Smooth muscle cell (in vitro differentiated cells): ENCODE results near the gene CLDN7. TPM values are rescaled to one million over a fixed set of nuclear protein-coding genes. Genes with fewer than 3 reads are reported as not detected.

Experiments
- DNase-seq: peaks from one replicate; lab custom pipeline; 2025; ENCODE audit not compliant: unreplicated experiment; lab: John Stamatoyannopoulos, UW
- H2AFZ ChIP-seq: fragments of 200-600 bp; sonication (generic); 2 replicates; pipeline ENCODE4 v1.6.0; 2016; ENCODE audit warnings: antibody characterized with exemption, low read depth, mild to moderate bottlenecking
- H3F3A ChIP-seq: fragments of 200-600 bp; sonication (generic); 2 replicates; pipeline ENCODE4 v1.6.0; 2017; ENCODE audit warnings: antibody characterized with exemption, low read depth
- H3K27ac ChIP-seq: fragments of 200-600 bp; sonication (generic); 2 replicates; pipeline ENCODE4 v1.5.1; 2016; ENCODE audit warnings: low read depth, mild to moderate bottlenecking
- H3K27me3 ChIP-seq: fragments of 200-600 bp; sonication (generic); 2 replicates; pipeline ENCODE4 v1.6.1; 2016; ENCODE audit warnings: low read depth, mild to moderate bottlenecking
- H3K36me3 ChIP-seq: fragments of 200-600 bp; sonication (generic); 2 replicates; pipeline ENCODE4 v1.5.1; 2016; ENCODE audit warnings: low read depth
- H3K4me1 ChIP-seq: fragments of 200-600 bp; sonication (generic); 2 replicates; pipeline ENCODE4 v1.5.1; 2016; ENCODE audit warnings: low read depth
- H3K4me2 ChIP-seq: fragments of 200-600 bp; sonication (generic); 2 replicates; pipeline ENCODE4 v1.6.0; 2016; ENCODE audit warnings: mild to moderate bottlenecking
- H3K4me3 ChIP-seq: fragments of 200-600 bp; sonication (generic); 2 replicates; pipeline ENCODE4 v1.5.1; 2016; ENCODE audit warnings: mild to moderate bottlenecking
- H3K79me2 ChIP-seq: fragments of 200-600 bp; sonication (generic); 2 replicates; pipeline ENCODE4 v1.6.0; 2016; ENCODE audit warnings: low read depth, mild to moderate bottlenecking
- H3K9ac ChIP-seq: fragments of 200-600 bp; sonication (generic); 2 replicates; pipeline ENCODE4 v1.6.0; 2016; ENCODE audit warnings: low read depth
- H3K9me3 ChIP-seq: fragments of 200-600 bp; sonication (generic); replicated peaks from 2 replicates; pipeline ENCODE4 v1.5.1; 2016; ENCODE audit warnings: low read depth
- H4K20me1 ChIP-seq: fragments of 200-600 bp; sonication (generic); 2 replicates; pipeline ENCODE4 v1.6.0; 2016; ENCODE audit warnings: low read depth
- CTCF ChIP-seq: fragments of 200-600 bp; sonication (generic); IDR thresholded peaks from 2 replicates; pipeline ENCODE4 v1.5.1; 2017; ENCODE audit warnings: borderline replicate concordance, mild to moderate bottlenecking, antibody characterized with exemption; ENCODE audit not compliant: insufficient read depth, poor library complexity, severe bottlenecking
- WGBS: methylation state at CpG from one replicate; pipeline ENCODE4 v1.1.7; 2016; ENCODE audit warnings: low lambda C conversion rate; 5-methylcytosine and 5-hydroxymethylcytosine counted together
- polyA plus RNA-seq: library from polyadenylated mRNA; unstranded; fragments of >200 nt; fragmentation: Nextera tagmentation; extraction: Ambion mirVana; gene quantifications from 2 replicates; pipeline ENCODE4 v1.2.1, GENCODE V29; 2016
- total RNA-seq: library from RNA; depleted of rRNA; stranded (reverse); fragments of >200 nt; gene quantifications from 2 replicates; pipeline ENCODE4 v1.2.3, GENCODE V29; 2014

CLDN7 gene
- total and polyA plus RNA-seq, 2 experiments from 2014 or later: 25.2 to 33.7 TPM

GRCh38 chr17:7241090-7241733 is 21.1 kb downstream of the CLDN7 start:
- Histone ChIP-seq H3K9ac (peak overlapping the region; percentile 99), H2AFZ (no peak overlapping the region), H3K4me2 (peak overlapping the region; percentile 84), H3K36me3 (no peaks in the 10 kb centered on the region), H3K4me1 (peaks cover 26% of the 10 kb centered on the region), H3F3A (peaks cover 38% of the 10 kb centered on the region), H3K27ac (peak overlapping the region; percentile 95), H4K20me1 (peaks cover 15% of the 10 kb centered on the region), H3K9me3 (no peaks in the 10 kb centered on the region), H3K79me2 (peaks cover 54% of the 10 kb centered on the region), H3K4me3 (peak overlapping the region; percentile 82), H3K27me3 (no peaks in the 10 kb centered on the region)
- TF ChIP-seq CTCF: no peak
- no peak for DNase-seq
- 59% methylated on average over 9 of the region's 9 CpGs for WGBS

- no peak overlapping the region for H2AFZ ChIP-seq
- H3K4me1 ChIP-seq: peaks cover 26% of the 10 kb centered on the region
- H3K4me3 ChIP-seq: peak overlapping the region; percentile 49
- H3K4me2 ChIP-seq: peak overlapping the region; percentile 84
- no peaks in the 10 kb centered on the region for H3K36me3 ChIP-seq
- H3K27ac ChIP-seq: peak overlapping the region; percentile 95
- H3K27me3 ChIP-seq: no peaks in the 10 kb centered on the region
- H3K79me2 ChIP-seq: peaks cover 56% of the 10 kb centered on the region
- H4K20me1 ChIP-seq: peaks cover 20% of the 10 kb centered on the region
- no peak for TF ChIP-seq CTCF
- no peak for DNase-seq
- 84% methylated on average over 4 of the region's 4 CpGs for WGBS
- peak overlapping the region; percentile 99 for H3K9ac ChIP-seq
- H3F3A ChIP-seq: peaks cover 44% of the 10 kb centered on the region
- H3K9me3 ChIP-seq: no peaks in the 10 kb centered on the region
Observed at GRCh38 chr17:7240375-7240774, 21.9 kb downstream of the CLDN7 start.

- peaks cover 20% of the 10 kb centered on the region for H4K20me1 ChIP-seq
- peak; percentile 94 for DNase-seq
- no peaks in the 10 kb centered on the region for H3K36me3 ChIP-seq
- no peak for TF ChIP-seq CTCF
- H3K79me2 ChIP-seq: peaks cover 62% of the 10 kb centered on the region
- peak within 1 kb of the TSS; percentile 91 for H3K4me2 ChIP-seq
- H3K4me1 ChIP-seq: peaks cover 26% of the 10 kb centered on the region
- H3F3A ChIP-seq: peaks cover 53% of the 10 kb centered on the region
- H3K27me3 ChIP-seq: no peaks in the 10 kb centered on the region
- peak within 1 kb of the TSS; percentile 98 for H3K4me3 ChIP-seq
- peak within 1 kb of the TSS; percentile 86 for H3K9ac ChIP-seq
- H2AFZ ChIP-seq: no peak within 1 kb of the TSS
- no peaks in the 10 kb centered on the region for H3K9me3 ChIP-seq
- WGBS: under 1% methylated on average over 56 of the region's 72 CpGs
- peak within 1 kb of the TSS; percentile 95 for H3K27ac ChIP-seq
Observed at GRCh38 chr17:7239091-7240027, 22.9 kb downstream of the CLDN7 start, which contains the start of gene PHF23. Gene PHF23 (minus strand): TSS chr17:7239457. CDS start chr17:7239279, 178 bp downstream.
